Measurements from ENCODE around the gene DDI2.

The DDI2 gene

GRCh38 chr1:15674386-15675159, 57.3 kb downstream of the DDI2 start:
- Mint-ChIP-seq H3K27ac (no peak overlapping the region), H3K9me3 (ENCODE audit: low read depth) (no peaks in the 10 kb centered on the region), H3K4me1 (ENCODE audit: low read depth) (no peaks in the 10 kb centered on the region), H3K4me3 (no peak overlapping the region), H3K36me3 (no peaks in the 10 kb centered on the region), H3K27me3 (no peaks in the 10 kb centered on the region)

- no peaks in the 10 kb centered on the region for H3K27me3 Mint-ChIP-seq
- no peak overlapping the region for H3K4me3 Mint-ChIP-seq
- no peaks in the 10 kb centered on the region for H3K36me3 Mint-ChIP-seq
- peaks cover 3% of the 10 kb centered on the region for H3K4me1 Mint-ChIP-seq (ENCODE audit: low read depth)
- H3K9me3 Mint-ChIP-seq (ENCODE audit: low read depth) = no peaks in the 10 kb centered on the region
- H3K27ac Mint-ChIP-seq = no peak overlapping the region
These were observed 58.8 kb downstream of the DDI2 start for GRCh38 chr1:15676010-15676409.

GRCh38 chr1:15676688-15677661, 59.7 kb downstream of the DDI2 start:
- Mint-ChIP-seq H3K27me3 (no peaks in the 10 kb centered on the region), H3K27ac (no peak overlapping the region), H3K4me1 (ENCODE audit: low read depth) (peaks cover 4% of the 10 kb centered on the region), H3K36me3 (no peaks in the 10 kb centered on the region), H3K9me3 (ENCODE audit: low read depth) (no peaks in the 10 kb centered on the region), H3K4me3 (no peak overlapping the region)

GRCh38 chr1:15678578-15678977, 61.3 kb downstream of the DDI2 start:
- Mint-ChIP-seq H3K27ac (no peak overlapping the region), H3K9me3 (ENCODE audit: low read depth) (no peaks in the 10 kb centered on the region), H3K4me1 (ENCODE audit: low read depth) (peaks cover 7% of the 10 kb centered on the region), H3K4me3 (no peak overlapping the region), H3K27me3 (no peaks in the 10 kb centered on the region), H3K36me3 (no peaks in the 10 kb centered on the region)

GRCh38 chr1:15680131-15680530, 62.9 kb downstream of the DDI2 start:
- no peaks in the 10 kb centered on the region for H3K27me3 Mint-ChIP-seq
- no peak overlapping the region for H3K4me3 Mint-ChIP-seq
- no peaks in the 10 kb centered on the region for H3K36me3 Mint-ChIP-seq
- H3K9me3 Mint-ChIP-seq (ENCODE audit: low read depth) = no peaks in the 10 kb centered on the region
- peaks cover 9% of the 10 kb centered on the region for H3K4me1 Mint-ChIP-seq (ENCODE audit: low read depth)
- H3K27ac Mint-ChIP-seq = no peak overlapping the region

GRCh38 chr1:15680561-15681348, 63.5 kb downstream of the DDI2 start:
- H3K27ac Mint-ChIP-seq = peak overlapping the region; percentile 46
- no peaks in the 10 kb centered on the region for H3K27me3 Mint-ChIP-seq
- no peaks in the 10 kb centered on the region for H3K36me3 Mint-ChIP-seq
- H3K4me1 Mint-ChIP-seq (ENCODE audit: low read depth) = peaks cover 15% of the 10 kb centered on the region
- H3K9me3 Mint-ChIP-seq (ENCODE audit: low read depth) = no peaks in the 10 kb centered on the region
- peak overlapping the region; percentile 28 for H3K4me3 Mint-ChIP-seq

- Mint-ChIP-seq H3K27ac (no peak overlapping the region), H3K4me1 (ENCODE audit: low read depth) (peaks cover 21% of the 10 kb centered on the region), H3K27me3 (no peaks in the 10 kb centered on the region), H3K4me3 (peak overlapping the region; percentile 28), H3K36me3 (no peaks in the 10 kb centered on the region), H3K9me3 (ENCODE audit: low read depth) (no peaks in the 10 kb centered on the region)
These were observed 64.4 kb downstream of the DDI2 start for GRCh38 chr1:15681349-15682292.

GRCh38 chr1:15682936-15683341, 65.7 kb downstream of the DDI2 start:
- Mint-ChIP-seq H3K27ac (peak overlapping the region; percentile 91), H3K9me3 (ENCODE audit: low read depth) (no peaks in the 10 kb centered on the region), H3K4me1 (ENCODE audit: low read depth) (peaks cover 28% of the 10 kb centered on the region)

GRCh38 chr1:15683345-15684039, 66.2 kb downstream of the DDI2 start:
- peaks cover 2% of the 10 kb centered on the region for H3K36me3 Mint-ChIP-seq
- H3K27me3 Mint-ChIP-seq = no peaks in the 10 kb centered on the region
- peak overlapping the region; percentile 78 for H3K4me3 Mint-ChIP-seq
- peaks cover 30% of the 10 kb centered on the region for H3K4me1 Mint-ChIP-seq (ENCODE audit: low read depth)
- no peaks in the 10 kb centered on the region for H3K9me3 Mint-ChIP-seq (ENCODE audit: low read depth)
- H3K27ac Mint-ChIP-seq = peak overlapping the region; percentile 91

More at GRCh38 chr1:15682936-15683341, 65.7 kb downstream of the DDI2 start:
- Mint-ChIP-seq H3K27me3 (no peaks in the 10 kb centered on the region), H3K36me3 (no peaks in the 10 kb centered on the region), H3K4me3 (peak overlapping the region; percentile 78)

GRCh38 chr1:15684042-15684461, 66.8 kb downstream of the DDI2 start, which contains the start of gene PLEKHM2:
Gene PLEKHM2, plus strand, starts transcription at chr1:15684320. Its CDS starts 239 bp downstream, at chr1:15684559.
- H3K4me3 Mint-ChIP-seq = peak within 1 kb of the TSS; percentile 94
- H3K27ac Mint-ChIP-seq = peak within 1 kb of the TSS; percentile 92
- H3K36me3 Mint-ChIP-seq = peaks cover 2% of the 10 kb centered on the region
- no peaks in the 10 kb centered on the region for H3K9me3 Mint-ChIP-seq (ENCODE audit: low read depth)
- peaks cover 32% of the 10 kb centered on the region for H3K4me1 Mint-ChIP-seq (ENCODE audit: low read depth)
- no peaks in the 10 kb centered on the region for H3K27me3 Mint-ChIP-seq

- Mint-ChIP-seq H3K4me3 (peak overlapping the region; percentile 94), H3K9me3 (ENCODE audit: low read depth) (no peaks in the 10 kb centered on the region), H3K27me3 (no peaks in the 10 kb centered on the region), H3K36me3 (peaks cover 2% of the 10 kb centered on the region), H3K27ac (peak overlapping the region; percentile 92), H3K4me1 (ENCODE audit: low read depth) (peaks cover 32% of the 10 kb centered on the region)
These were observed 67.4 kb downstream of the DDI2 start for GRCh38 chr1:15684468-15685291.

- peaks cover 34% of the 10 kb centered on the region for H3K4me1 Mint-ChIP-seq (ENCODE audit: low read depth)
- no peaks in the 10 kb centered on the region for H3K27me3 Mint-ChIP-seq
- H3K36me3 Mint-ChIP-seq = peaks cover 2% of the 10 kb centered on the region
- no peaks in the 10 kb centered on the region for H3K9me3 Mint-ChIP-seq (ENCODE audit: low read depth)
- H3K4me3 Mint-ChIP-seq = peak overlapping the region; percentile 94
- peak overlapping the region; percentile 77 for H3K27ac Mint-ChIP-seq
These were observed 68.6 kb downstream of the DDI2 start for GRCh38 chr1:15685820-15686219.

Measured in activated naive CD8-positive, alpha-beta T cell (primary cell).